ENCODE measurements around the gene PHACTR3. TPM values are rescaled to one million over a fixed set of nuclear protein-coding genes. Genes with fewer than 3 reads are reported as not detected.

The PHACTR3 gene
- total RNA-seq, 1 donor = not detected

DNA sequence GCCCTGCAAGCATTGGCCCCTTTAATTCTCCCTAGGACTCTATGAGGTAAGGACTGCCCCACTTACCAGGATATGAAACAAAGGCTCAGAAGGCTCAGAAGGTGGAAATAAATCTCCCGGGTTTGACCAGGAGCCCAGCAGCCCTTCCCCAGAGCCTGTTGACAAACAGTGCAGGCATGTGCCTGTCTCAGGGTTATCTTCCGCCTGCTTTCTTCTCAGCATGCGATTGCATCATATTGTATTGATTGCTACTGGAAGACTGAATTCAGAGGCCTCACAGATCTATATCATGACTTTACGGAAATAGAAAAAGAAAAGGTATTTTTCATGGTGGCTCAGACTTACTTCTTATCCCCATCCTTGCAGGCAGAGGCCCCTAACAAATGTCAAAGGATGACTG is 92.7 kb downstream of the PHACTR3 start:
- DNase-seq (ENCODE audit: low read depth) = no peak
- H3K4me3 ChIP-seq (ENCODE audit: low read depth, low read length) = no peak overlapping the region
- TF ChIP-seq, protein P1, sequence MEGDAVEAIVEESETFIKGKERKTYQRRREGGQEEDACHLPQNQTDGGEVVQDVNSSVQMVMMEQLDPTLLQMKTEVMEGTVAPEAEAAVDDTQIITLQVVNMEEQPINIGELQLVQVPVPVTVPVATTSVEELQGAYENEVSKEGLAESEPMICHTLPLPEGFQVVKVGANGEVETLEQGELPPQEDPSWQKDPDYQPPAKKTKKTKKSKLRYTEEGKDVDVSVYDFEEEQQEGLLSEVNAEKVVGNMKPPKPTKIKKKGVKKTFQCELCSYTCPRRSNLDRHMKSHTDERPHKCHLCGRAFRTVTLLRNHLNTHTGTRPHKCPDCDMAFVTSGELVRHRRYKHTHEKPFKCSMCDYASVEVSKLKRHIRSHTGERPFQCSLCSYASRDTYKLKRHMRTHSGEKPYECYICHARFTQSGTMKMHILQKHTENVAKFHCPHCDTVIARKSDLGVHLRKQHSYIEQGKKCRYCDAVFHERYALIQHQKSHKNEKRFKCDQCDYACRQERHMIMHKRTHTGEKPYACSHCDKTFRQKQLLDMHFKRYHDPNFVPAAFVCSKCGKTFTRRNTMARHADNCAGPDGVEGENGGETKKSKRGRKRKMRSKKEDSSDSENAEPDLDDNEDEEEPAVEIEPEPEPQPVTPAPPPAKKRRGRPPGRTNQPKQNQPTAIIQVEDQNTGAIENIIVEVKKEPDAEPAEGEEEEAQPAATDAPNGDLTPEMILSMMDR (IDR thresholded peaks at IDR 0.05; ENCODE audit: insufficient read depth, low read depth, low read length) = no peak

DNA sequence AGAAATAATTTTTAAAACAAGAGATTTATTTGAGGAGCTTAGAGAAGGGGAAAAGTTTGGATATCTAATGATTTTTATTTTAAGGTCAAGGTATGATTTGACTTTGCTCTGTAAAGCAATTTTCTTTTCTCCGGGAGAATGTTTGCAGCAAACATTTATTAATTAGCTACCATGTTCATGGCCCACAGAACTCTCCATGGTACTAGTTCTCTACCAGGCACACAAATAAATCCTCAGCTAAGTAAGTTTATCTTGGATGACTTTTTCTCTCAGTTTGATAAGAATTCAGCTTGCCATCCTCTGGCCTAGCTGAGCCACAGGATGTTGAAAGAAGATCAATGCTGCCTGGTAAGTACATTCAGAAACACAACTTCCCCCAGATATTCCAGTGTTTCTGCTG is 94.3 kb downstream of the PHACTR3 start:
- TF ChIP-seq, protein P1 (IDR thresholded peaks at IDR 0.05; ENCODE audit: insufficient read depth, low read depth, low read length) = no peak
- no peak for DNase-seq (ENCODE audit: low read depth)
- H3K4me3 ChIP-seq (ENCODE audit: low read depth, low read length) = no peak overlapping the region

DNA sequence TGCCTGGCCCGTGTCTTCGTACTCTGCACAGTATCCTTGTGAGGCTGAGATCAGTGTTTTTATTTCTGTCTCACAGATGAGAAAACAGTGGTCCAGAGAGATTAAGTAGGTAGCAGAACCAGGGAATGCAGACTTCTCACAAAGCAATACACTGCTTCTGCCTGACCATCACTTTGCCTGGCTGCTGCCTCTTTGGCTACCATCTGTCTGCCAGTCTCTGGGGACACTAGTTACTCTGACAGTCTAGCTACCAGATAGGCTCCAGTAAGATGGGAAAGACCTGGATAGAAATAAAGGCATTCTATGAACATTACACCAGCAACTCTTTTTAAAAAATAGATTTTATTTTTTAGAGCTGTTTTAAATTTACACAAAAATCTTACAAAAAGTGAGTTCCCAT is 96.9 kb downstream of the PHACTR3 start:
- no peak for DNase-seq (ENCODE audit: low read depth)
- H3K4me3 ChIP-seq (ENCODE audit: low read depth, low read length) = no peak overlapping the region
- TF ChIP-seq, protein P1 (IDR thresholded peaks at IDR 0.05; ENCODE audit: insufficient read depth, low read depth, low read length) = no peak

DNA sequence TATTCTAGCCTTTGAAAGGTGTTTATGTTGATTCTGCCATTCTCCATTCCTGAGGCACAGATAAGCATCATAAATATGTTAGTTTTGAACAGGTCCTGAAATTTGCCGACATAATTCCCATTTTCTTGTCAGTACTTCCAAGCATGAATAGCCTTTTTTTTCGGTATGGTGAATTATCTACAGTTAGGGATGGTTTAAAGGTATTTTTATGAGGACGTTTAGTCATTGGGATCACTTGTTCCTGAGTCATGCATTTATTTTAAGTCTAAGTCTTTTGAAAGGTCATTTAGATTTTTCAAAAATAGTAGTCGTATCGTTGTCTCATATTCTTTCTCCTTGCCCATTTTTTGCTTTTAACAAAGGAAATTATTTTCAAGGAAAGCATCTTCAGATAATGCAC is 98.7 kb downstream of the PHACTR3 start:
- H3K4me3 ChIP-seq (ENCODE audit: low read depth, low read length) = no peak overlapping the region
- TF ChIP-seq, protein P1 (IDR thresholded peaks at IDR 0.05; ENCODE audit: insufficient read depth, low read depth, low read length) = no peak
- no peak for DNase-seq (ENCODE audit: low read depth)

DNA sequence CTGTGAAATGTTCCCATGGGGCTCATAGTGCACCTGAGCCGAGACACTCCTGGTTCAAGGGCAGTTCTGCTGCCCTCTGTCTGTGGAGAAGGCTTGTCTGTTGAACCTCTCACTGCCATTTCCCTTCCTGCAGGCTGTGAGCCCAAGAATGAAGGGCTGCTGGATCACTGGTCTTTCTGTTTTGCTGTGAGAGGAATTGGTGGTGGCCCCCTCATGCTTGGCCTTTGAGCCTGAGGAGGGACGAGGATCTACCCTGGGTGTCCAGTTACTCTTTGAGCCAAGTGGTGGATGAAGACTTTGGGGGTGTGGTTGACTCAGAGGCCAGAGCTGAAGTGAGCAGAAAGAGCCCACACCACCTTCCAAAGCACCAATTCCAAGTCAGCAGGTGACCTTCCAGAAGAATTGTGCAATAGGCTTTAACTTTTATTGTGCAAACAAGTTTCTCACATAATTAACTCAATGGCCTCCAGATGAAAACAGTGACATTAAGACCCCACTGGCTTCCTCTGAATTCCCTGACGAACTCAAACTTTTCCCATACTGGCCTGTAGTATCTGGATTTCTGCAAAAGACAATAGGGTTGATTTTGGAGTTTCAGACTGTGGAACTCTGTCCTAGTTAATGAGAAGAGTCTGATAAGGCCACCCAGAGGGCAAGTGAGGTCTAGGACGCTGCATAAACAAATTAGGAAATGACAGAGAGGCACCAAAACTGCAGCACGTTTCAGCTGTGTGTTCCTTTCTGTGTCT is 101.5 kb downstream of the PHACTR3 start:
- TF ChIP-seq, protein P1 (IDR thresholded peaks at IDR 0.05; ENCODE audit: insufficient read depth, low read depth, low read length) = no peak
- H3K4me3 ChIP-seq (ENCODE audit: low read depth, low read length) = no peak overlapping the region
- DNase-seq (ENCODE audit: low read depth) = no peak

DNA sequence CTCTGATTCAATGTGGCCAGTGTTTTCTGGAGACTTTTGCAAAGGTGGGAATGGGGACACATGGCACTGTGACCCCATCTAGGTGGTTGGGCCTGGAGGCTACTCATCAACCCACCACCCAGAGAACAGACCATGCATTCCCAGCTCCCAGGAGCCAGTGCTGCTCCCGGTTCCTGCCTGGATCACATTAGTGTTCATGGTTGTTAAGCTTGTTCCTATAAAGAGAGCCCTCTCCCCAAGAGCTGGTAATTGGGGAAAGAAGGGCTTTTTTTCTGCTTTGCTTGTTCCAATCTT is 102.0 kb downstream of the PHACTR3 start:
- TF ChIP-seq, protein P1 (IDR thresholded peaks at IDR 0.05; ENCODE audit: insufficient read depth, low read depth, low read length) = no peak

DNA sequence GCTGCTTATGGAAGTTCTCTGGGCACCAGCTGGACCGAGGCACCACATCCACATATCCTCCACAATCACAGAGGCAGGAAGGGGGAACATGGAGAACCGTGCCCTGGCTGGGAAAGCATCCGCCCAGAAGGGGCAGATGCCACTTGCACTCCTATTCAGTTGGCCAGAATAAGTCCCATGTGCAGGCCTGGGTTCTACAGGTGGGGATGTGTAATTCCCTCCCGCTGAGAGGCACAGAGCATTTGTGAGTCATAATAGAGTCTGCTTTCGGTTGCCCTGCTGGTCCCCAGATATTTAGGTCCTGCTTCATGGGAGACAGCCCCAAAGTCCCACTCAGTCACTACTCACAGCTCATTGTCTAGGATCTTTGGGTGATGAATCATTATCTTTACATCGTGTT is 104.0 kb downstream of the PHACTR3 start:
- no peak for DNase-seq (ENCODE audit: low read depth)
- no peak overlapping the region for H3K4me3 ChIP-seq (ENCODE audit: low read depth, low read length)
- TF ChIP-seq, protein P1 (IDR thresholded peaks at IDR 0.05; ENCODE audit: insufficient read depth, low read depth, low read length) = no peak

More for the DNA sequence above, 102.0 kb downstream of the PHACTR3 start:
- no peak overlapping the region for H3K4me3 ChIP-seq (ENCODE audit: low read depth, low read length)
- no peak for DNase-seq (ENCODE audit: low read depth)

Measured in fibroblast of villous mesenchyme (primary cell).